Activated T-cell treated with anti-CD3 and anti-CD28 coated beads, Interleukin-2, amount 50 U/mL, for 4 hours (primary cell): ENCODE data around the gene ARAP3. TPM values are rescaled to one million over a fixed set of nuclear protein-coding genes. Genes with fewer than 3 reads are reported as not detected.

ENCODE experiments used
- ATAC-seq, 2 donors: fragments of 200-7000 bp; cut with Tn5 transposase; one replicate each; pipeline ENCODE4 v1.10.0; 2021
- DNase-seq: peaks from one replicate; pipeline ENCODE4 v3.0.0-alpha.2; 2020
- H3K27me3 Mint-ChIP-seq: one replicate; pipeline ENCODE4 v1.8.0; 2021; ENCODE audit warnings: low read depth, mixed read lengths
- H3K36me3 Mint-ChIP-seq: one replicate; pipeline ENCODE4 v1.8.0; 2022; ENCODE audit warnings: mixed read lengths; ENCODE audit not compliant: insufficient read depth
- H3K4me1 Mint-ChIP-seq: one replicate; pipeline ENCODE4 v1.8.0; 2021; ENCODE audit warnings: low read depth, mixed read lengths
- H3K4me3 Mint-ChIP-seq: one replicate; pipeline ENCODE4 v1.8.0; 2021; ENCODE audit warnings: mild to moderate bottlenecking, moderate library complexity, mixed read lengths
- H3K9me3 Mint-ChIP-seq: one replicate; pipeline ENCODE4 v1.8.0; 2021; ENCODE audit warnings: mixed read lengths
- total RNA-seq, 3 donors: library from RNA; stranded (reverse); gene quantifications; one replicate each; pipeline ENCODE4 v1.2.1, GENCODE V29; 2021

Gene ARAP3
- total RNA-seq, 3 donors from 2014 or later: 0.56 to 2.0 (median 1.1) TPM

GRCh38 chr5:141634720-141635119, 47.3 kb downstream of the ARAP3 start:
- peak overlapping the region; percentile 92 for H3K4me3 Mint-ChIP-seq

GRCh38 chr5:141633871-141634561, 48.0 kb downstream of the ARAP3 start:
- Mint-ChIP-seq H3K36me3 (peaks cover 13% of the 10 kb centered on the region), H3K27me3 (peaks cover 1% of the 10 kb centered on the region), H3K4me3 (peak overlapping the region; percentile 4), H3K4me1 (peaks cover 35% of the 10 kb centered on the region), H3K9me3 (no peaks in the 10 kb centered on the region)
- ATAC-seq (no peak), DNase-seq (no peak)

More at GRCh38 chr5:141634720-141635119, 47.3 kb downstream of the ARAP3 start:
- ATAC-seq (no peak), DNase-seq (no peak)
- Mint-ChIP-seq H3K4me1 (peaks cover 35% of the 10 kb centered on the region), H3K36me3 (peaks cover 11% of the 10 kb centered on the region), H3K27me3 (peaks cover 1% of the 10 kb centered on the region), H3K9me3 (no peaks in the 10 kb centered on the region)

- Mint-ChIP-seq H3K36me3 (peaks cover 26% of the 10 kb centered on the region), H3K9me3 (no peaks in the 10 kb centered on the region)
Observed at GRCh38 chr5:141632650-141633049, 49.4 kb downstream of the ARAP3 start.

GRCh38 chr5:141630570-141631140, 51.4 kb downstream of the ARAP3 start:
- Mint-ChIP-seq H3K9me3 (no peaks in the 10 kb centered on the region), H3K4me1 (peaks cover 22% of the 10 kb centered on the region), H3K36me3 (peaks cover 37% of the 10 kb centered on the region), H3K27me3 (no peaks in the 10 kb centered on the region), H3K4me3 (no peak overlapping the region)
- ATAC-seq (no peak), DNase-seq (no peak)

More at GRCh38 chr5:141632650-141633049, 49.4 kb downstream of the ARAP3 start:
- Mint-ChIP-seq H3K4me3 (no peak overlapping the region), H3K27me3 (peaks cover 1% of the 10 kb centered on the region), H3K4me1 (peaks cover 29% of the 10 kb centered on the region)
- DNase-seq (no peak), ATAC-seq (no peak)

- Mint-ChIP-seq H3K4me3 (no peak overlapping the region), H3K4me1 (peaks cover 10% of the 10 kb centered on the region), H3K36me3 (peaks cover 46% of the 10 kb centered on the region), H3K9me3 (no peaks in the 10 kb centered on the region), H3K27me3 (no peaks in the 10 kb centered on the region)
- DNase-seq: no peak
- no peak for ATAC-seq
Observed at GRCh38 chr5:141628175-141628788, 53.7 kb downstream of the ARAP3 start.

GRCh38 chr5:141623611-141624010, 58.4 kb downstream of the ARAP3 start:
- Mint-ChIP-seq H3K9me3 (no peaks in the 10 kb centered on the region), H3K4me1 (peaks cover 25% of the 10 kb centered on the region), H3K4me3 (peak overlapping the region; percentile 56), H3K27me3 (no peaks in the 10 kb centered on the region), H3K36me3 (peaks cover 46% of the 10 kb centered on the region)
- ATAC-seq (no peak), DNase-seq (no peak)

GRCh38 chr5:141623186-141623585, 58.8 kb downstream of the ARAP3 start:
- peaks cover 25% of the 10 kb centered on the region for H3K4me1 Mint-ChIP-seq
- peak overlapping the region; percentile 56 for H3K4me3 Mint-ChIP-seq
- DNase-seq (no peak), ATAC-seq (peak; percentile 15 to 24)
- peaks cover 42% of the 10 kb centered on the region for H3K36me3 Mint-ChIP-seq
- H3K27me3 Mint-ChIP-seq: no peaks in the 10 kb centered on the region
- H3K9me3 Mint-ChIP-seq: no peaks in the 10 kb centered on the region

GRCh38 chr5:141618804-141619554, 63.1 kb downstream of the ARAP3 start, which contains the start of gene DIAPH1:
Gene DIAPH1 (minus strand): TSS chr5:141619000. CDS start chr5:141618914, 86 bp downstream.
- Mint-ChIP-seq H3K4me3 (peak within 1 kb of the TSS; percentile 99), H3K36me3 (peaks cover 21% of the 10 kb centered on the region), H3K4me1 (peaks cover 51% of the 10 kb centered on the region), H3K27me3 (no peaks in the 10 kb centered on the region), H3K9me3 (no peaks in the 10 kb centered on the region)
- ATAC-seq (peak; percentile 93), DNase-seq (peak; percentile 99)

GRCh38 chr5:141618030-141618803, 63.8 kb downstream of the ARAP3 start:
- H3K4me3 Mint-ChIP-seq: peak overlapping the region; percentile 99
- no peaks in the 10 kb centered on the region for H3K9me3 Mint-ChIP-seq
- DNase-seq (peak; percentile 54), ATAC-seq (peak; percentile 47 to 49)
- H3K4me1 Mint-ChIP-seq: peaks cover 51% of the 10 kb centered on the region
- H3K27me3 Mint-ChIP-seq: no peaks in the 10 kb centered on the region
- peaks cover 15% of the 10 kb centered on the region for H3K36me3 Mint-ChIP-seq

- Mint-ChIP-seq H3K4me1 (peaks cover 51% of the 10 kb centered on the region), H3K4me3 (peak overlapping the region; percentile 99), H3K9me3 (no peaks in the 10 kb centered on the region), H3K36me3 (peaks cover 13% of the 10 kb centered on the region), H3K27me3 (no peaks in the 10 kb centered on the region)
- no peak for ATAC-seq
- DNase-seq: no peak
Observed at GRCh38 chr5:141617682-141618029, 64.4 kb downstream of the ARAP3 start.

GRCh38 chr5:141617128-141617527, 64.9 kb downstream of the ARAP3 start:
- DNase-seq (no peak), ATAC-seq (no peak)
- Mint-ChIP-seq H3K4me1 (peaks cover 54% of the 10 kb centered on the region), H3K4me3 (peak overlapping the region; percentile 99), H3K9me3 (no peaks in the 10 kb centered on the region), H3K27me3 (no peaks in the 10 kb centered on the region), H3K36me3 (peaks cover 13% of the 10 kb centered on the region)

GRCh38 chr5:141615991-141616720, 65.9 kb downstream of the ARAP3 start:
- Mint-ChIP-seq H3K4me1 (peaks cover 56% of the 10 kb centered on the region), H3K27me3 (no peaks in the 10 kb centered on the region), H3K36me3 (peaks cover 10% of the 10 kb centered on the region), H3K9me3 (no peaks in the 10 kb centered on the region), H3K4me3 (peak overlapping the region; percentile 99)
- DNase-seq: peak; percentile 41
- ATAC-seq: no peak

GRCh38 chr5:141613344-141613743, 68.7 kb downstream of the ARAP3 start:
- no peak for DNase-seq
- Mint-ChIP-seq H3K27me3 (no peaks in the 10 kb centered on the region), H3K9me3 (no peaks in the 10 kb centered on the region), H3K4me1 (peaks cover 72% of the 10 kb centered on the region), H3K4me3 (peak overlapping the region; percentile 60), H3K36me3 (peaks cover 16% of the 10 kb centered on the region)
- ATAC-seq: no peak
